SH-SY5Y (cell line): ENCODE data around the gene NME4.

Experiments used
- GATA2 ChIP-seq: IDR thresholded peaks from 2 replicates; pipeline ENCODE4 v1.6.1; 2011; ENCODE audit warnings: mild to moderate bottlenecking, low read depth, low read length
- GATA3 ChIP-seq: IDR thresholded peaks from 2 replicates; pipeline ENCODE4 v1.6.1; 2011; ENCODE audit warnings: low read depth, mild to moderate bottlenecking, low read length, moderate library complexity

DNA sequence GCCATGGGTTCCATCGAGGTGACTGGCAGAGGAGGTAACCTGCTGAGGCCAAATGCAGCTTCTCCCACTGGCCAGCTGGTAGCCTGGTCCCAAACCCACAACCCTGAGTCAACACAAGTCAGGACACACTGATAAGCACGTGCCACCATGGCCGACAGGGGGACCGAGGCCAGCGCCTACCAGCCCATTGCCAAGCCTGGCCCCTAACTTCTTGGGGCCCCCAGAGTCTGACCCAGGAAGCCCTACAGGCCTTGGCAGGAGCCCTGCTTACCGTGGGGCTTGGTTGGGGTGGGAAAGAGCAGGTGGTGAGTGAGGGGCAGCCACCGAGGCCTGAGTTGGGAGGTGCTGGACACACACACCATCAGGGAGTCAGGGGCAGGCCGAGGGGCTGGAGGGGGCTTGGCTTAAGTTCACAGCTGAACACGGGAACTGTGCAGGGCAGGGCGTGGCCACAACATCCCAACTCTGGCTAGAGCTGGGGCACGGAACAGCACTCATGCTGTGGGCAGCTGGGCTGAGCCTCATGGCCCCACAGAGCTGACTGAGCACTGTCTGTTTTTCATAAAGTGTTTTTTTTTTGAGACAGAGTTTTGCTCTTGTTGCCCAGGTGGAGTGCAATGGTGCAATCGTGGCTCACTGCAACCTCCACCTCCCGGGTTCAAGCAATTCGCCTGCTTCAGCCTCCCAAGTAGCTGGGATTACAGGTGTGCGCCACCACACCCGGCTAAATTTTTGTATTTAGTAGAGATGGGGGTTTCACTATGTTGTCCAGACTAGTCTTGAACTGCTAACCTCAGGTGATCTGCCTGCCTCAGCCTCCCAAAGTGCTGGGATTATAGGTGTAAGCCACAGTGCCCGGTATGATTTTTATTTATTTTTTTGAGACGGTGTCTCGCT, 32.2 kb upstream of the NME4 start:
- no peak for TF ChIP-seq GATA2
- no peak for TF ChIP-seq GATA3
